GM21447 (cell line): ENCODE measurements around the gene AP3B1.

Source experiments
- ATAC-seq: cut with Tn5 transposase; IDR thresholded peaks from one replicate; pipeline ENCODE4 v1.9.1; 2021; ENCODE audit not compliant: unreplicated experiment

AP3B1 gene

GRCh38 chr5:78007233-78007632, 287.3 kb downstream of the AP3B1 start:
- ATAC-seq: no peak

- ATAC-seq: no peak
These were observed 288.0 kb downstream of the AP3B1 start for GRCh38 chr5:78006449-78006848.

GRCh38 chr5:78005021-78005785, 289.3 kb downstream of the AP3B1 start:
- ATAC-seq: no peak

- no peak for ATAC-seq
These were observed 289.9 kb downstream of the AP3B1 start for GRCh38 chr5:78004559-78004958.

- no peak for ATAC-seq
These were observed 290.6 kb downstream of the AP3B1 start for GRCh38 chr5:78003919-78004318.

GRCh38 chr5:78003450-78003849, 291.0 kb downstream of the AP3B1 start:
- no peak for ATAC-seq

GRCh38 chr5:78002690-78003089, 291.8 kb downstream of the AP3B1 start:
- no peak for ATAC-seq

GRCh38 chr5:78001197-78001596, 293.3 kb downstream of the AP3B1 start:
- no peak for ATAC-seq

GRCh38 chr5:78000191-78000590, 294.3 kb downstream of the AP3B1 start:
- ATAC-seq: no peak

GRCh38 chr5:77999399-77999798, 295.1 kb downstream of the AP3B1 start:
- ATAC-seq: no peak

- ATAC-seq: no peak
These were observed 297.6 kb downstream of the AP3B1 start for GRCh38 chr5:77996943-77997342.

GRCh38 chr5:77995793-77996409, 298.6 kb downstream of the AP3B1 start:
- ATAC-seq: no peak

GRCh38 chr5:77994943-77995342, 299.6 kb downstream of the AP3B1 start:
- no peak for ATAC-seq

- no peak for ATAC-seq
These were observed 300.6 kb downstream of the AP3B1 start for GRCh38 chr5:77993855-77994318.

GRCh38 chr5:77993141-77993854, 301.2 kb downstream of the AP3B1 start:
- no peak for ATAC-seq

GRCh38 chr5:77991084-77991483, 303.4 kb downstream of the AP3B1 start:
- no peak for ATAC-seq

GRCh38 chr5:77990020-77990419, 304.5 kb downstream of the AP3B1 start:
- ATAC-seq: no peak

- no peak for ATAC-seq
These were observed 306.5 kb downstream of the AP3B1 start for GRCh38 chr5:77987988-77988387.

GRCh38 chr5:77987331-77987730, 307.2 kb downstream of the AP3B1 start:
- no peak for ATAC-seq

- ATAC-seq: no peak
These were observed 308.2 kb downstream of the AP3B1 start for GRCh38 chr5:77986261-77986660.

- no peak for ATAC-seq
These were observed 309.3 kb downstream of the AP3B1 start for GRCh38 chr5:77985247-77985646.

GRCh38 chr5:77984587-77984986, 309.9 kb downstream of the AP3B1 start:
- ATAC-seq: no peak
